Liver (tissue), 9 donors: Measurements from ENCODE around the gene GLI3. TPM values are rescaled to one million over a fixed set of nuclear protein-coding genes. Genes with fewer than 3 reads are reported as not detected.

Experiments
- DNase-seq: peaks from one replicate; pipeline ENCODE4 v3.0.0-alpha.2; 2017; ENCODE audit warnings: low spot score
- H3K27ac ChIP-seq, 2 donors: one replicate each; pipeline ENCODE4 v1.7.0; 2013; ENCODE audit warnings: inconsistent platforms in 2 of 2, low read length in 2 of 2, control low read depth in 1 of 2, low read depth in 1 of 2, mild to moderate bottlenecking in 1 of 2
- H3K27me3 ChIP-seq, 4 donors: one replicate each; pipeline versions ENCODE4 v1.6.1 to v1.7.0; 2013; ENCODE audit warnings: low read length in 3 of 4, inconsistent platforms in 1 of 4, mild to moderate bottlenecking in 1 of 4, moderate library complexity in 1 of 4; ENCODE audit not compliant: control insufficient read depth in 4 of 4, insufficient read depth in 4 of 4
- H3K36me3 ChIP-seq, 4 donors: one replicate each; pipeline versions ENCODE4 v1.6.1 to v1.7.0; 2013; ENCODE audit warnings: low read length in 3 of 4, mild to moderate bottlenecking in 3 of 4, low read depth in 1 of 4, moderate library complexity in 1 of 4; ENCODE audit not compliant: control insufficient read depth in 4 of 4, insufficient read depth in 3 of 4
- H3K4me1 ChIP-seq, 4 donors: one replicate each; pipeline versions ENCODE4 v1.6.1 to v1.7.0; 2013; ENCODE audit warnings: low read length in 3 of 4, mild to moderate bottlenecking in 3 of 4, moderate library complexity in 1 of 4; ENCODE audit not compliant: control insufficient read depth in 4 of 4, insufficient read depth in 4 of 4
- H3K4me3 ChIP-seq, 3 donors: one replicate each; pipeline versions ENCODE4 v1.6.1 to v1.7.0; 2013; ENCODE audit warnings: low read length in 3 of 3, control low read depth in 1 of 3, low read depth in 1 of 3, mild to moderate bottlenecking in 1 of 3
- H3K9ac ChIP-seq, 2 donors: one replicate each; pipeline ENCODE4 v1.7.0; 2013; ENCODE audit warnings: low read length in 2 of 2, mild to moderate bottlenecking in 2 of 2, moderate library complexity in 2 of 2, control low read depth in 1 of 2, low read depth in 1 of 2
- H3K9me3 ChIP-seq, 4 donors: one replicate each; pipeline versions ENCODE4 v1.6.1 to v1.7.0; 2013; ENCODE audit warnings: low read length in 3 of 4; ENCODE audit not compliant: control insufficient read depth in 4 of 4
- EGR1 ChIP-seq, 2 donors: IDR thresholded peaks; 2 replicates each; pipeline ENCODE4 v1.6.1; 2016 to 2018; ENCODE audit warnings: antibody characterized with exemption in 2 of 2, low read depth in 2 of 2
- FOXA1 ChIP-seq: IDR thresholded peaks from 2 replicates; pipeline ENCODE4 v1.6.1; 2016; ENCODE audit warnings: antibody characterized with exemption
- FOXA2 ChIP-seq: IDR thresholded peaks from 2 replicates; pipeline ENCODE4 v1.6.1; 2016; ENCODE audit warnings: antibody characterized with exemption
- GABPA ChIP-seq, 2 donors: IDR thresholded peaks in 1 of 2; conservative IDR thresholded peaks in 1 of 2; 2 replicates each; pipeline ENCODE4 v1.6.1; 2016; ENCODE audit warnings: antibody characterized with exemption in 2 of 2, mild to moderate bottlenecking in 1 of 2, moderate library complexity in 1 of 2
- HNF4A ChIP-seq, 2 donors: conservative IDR thresholded peaks; 2 replicates each; pipeline ENCODE4 v1.6.1; 2016; ENCODE audit warnings: antibody characterized with exemption in 2 of 2, mild to moderate bottlenecking in 2 of 2
- HNF4G ChIP-seq: IDR thresholded peaks from 2 replicates; pipeline ENCODE4 v1.6.1; 2016; ENCODE audit warnings: antibody characterized with exemption
- JUND ChIP-seq, 2 donors: IDR thresholded peaks; 2 replicates each; pipeline ENCODE4 v1.6.1; 2016; ENCODE audit warnings: antibody characterized with exemption in 2 of 2
- NR2F2 ChIP-seq: IDR thresholded peaks from 2 replicates; pipeline ENCODE4 v1.6.1; 2016; ENCODE audit warnings: antibody characterized with exemption
- RAD21 ChIP-seq, 2 donors: IDR thresholded peaks; 2 replicates each; pipeline ENCODE4 v1.6.1; 2016; ENCODE audit warnings: antibody characterized with exemption in 2 of 2, mild to moderate bottlenecking in 2 of 2
- RXRA ChIP-seq, 2 donors: IDR thresholded peaks; 2 replicates each; pipeline ENCODE4 v1.6.1; 2017 to 2018; ENCODE audit warnings: antibody characterized with exemption in 2 of 2, mild to moderate bottlenecking in 1 of 2
- SP1 ChIP-seq: IDR thresholded peaks from 2 replicates; pipeline ENCODE4 v1.6.1; 2018; ENCODE audit warnings: antibody characterized with exemption, mild to moderate bottlenecking
- TAF1 ChIP-seq: conservative IDR thresholded peaks from 2 replicates; pipeline ENCODE4 v1.6.1; 2016; ENCODE audit warnings: antibody characterized with exemption, mild to moderate bottlenecking
- YY1 ChIP-seq: IDR thresholded peaks from 2 replicates; pipeline ENCODE4 v1.6.1; 2016; ENCODE audit warnings: antibody characterized with exemption, mild to moderate bottlenecking
- whole genome bisulfite sequencing: extraction: QIAGEN DNeasy Blood & Tissue Kit; methylation state at CpG from one replicate; pipeline ENCODE4 v1.1.7; 2013; 5-methylcytosine and 5-hydroxymethylcytosine counted together
- polyA plus RNA-seq, 2 donors: library from polyadenylated mRNA; stranded (reverse) in 1 of 2; unstranded in 1 of 2; fragments of 200-250 nt in 1 of 2; fragments of >200 nt in 1 of 2; fragmentation: Nextera tagmentation in 1 of 2; extraction: Ambion mirVana in 1 of 2; gene quantifications; one replicate each; pipeline versions ENCODE4 v1.2.1 to v1.2.3, GENCODE V29; 2013 to 2015
- total RNA-seq, 2 donors: library from RNA; depleted of rRNA; stranded (reverse); fragments of >200 nt; gene quantifications; one replicate each; pipeline ENCODE4 v1.2.3, GENCODE V29; 2014
- TF ChIP-seq, protein P1 (sequence below): IDR thresholded peaks from 2 replicates; pipeline ENCODE4 v1.6.1; 2016; ENCODE audit warnings: antibody characterized with exemption
- TF ChIP-seq, protein P2 (sequence below): IDR thresholded peaks from 2 replicates; pipeline ENCODE4 v1.6.1; 2016; ENCODE audit warnings: antibody characterized with exemption, mild to moderate bottlenecking
- TF ChIP-seq, protein P3 (sequence below): fragments of 150-350 bp; IDR thresholded peaks from 2 replicates; pipeline ENCODE4 v1.5.1; 2017; ENCODE audit warnings: improper control_type of control experiment, low read depth, low read length; ENCODE audit not compliant: missing input control
- TF ChIP-seq, protein P4 (sequence below): IDR thresholded peaks from 2 replicates; pipeline ENCODE4 v1.6.1; 2016; ENCODE audit warnings: antibody characterized with exemption
- TF ChIP-seq, protein P5 (sequence below): IDR thresholded peaks from 2 replicates; pipeline ENCODE4 v1.6.1; 2016; ENCODE audit warnings: antibody characterized with exemption
- donor health status: healthy.
- donor health status: healthy.
- donor health status: healthy.
- donor health status: healthy.
- donor health status: healthy.

The GLI3 gene
- total and polyA plus RNA-seq, 4 donors, result 0.09 to 0.42 (median 0.26) TPM

DNA sequence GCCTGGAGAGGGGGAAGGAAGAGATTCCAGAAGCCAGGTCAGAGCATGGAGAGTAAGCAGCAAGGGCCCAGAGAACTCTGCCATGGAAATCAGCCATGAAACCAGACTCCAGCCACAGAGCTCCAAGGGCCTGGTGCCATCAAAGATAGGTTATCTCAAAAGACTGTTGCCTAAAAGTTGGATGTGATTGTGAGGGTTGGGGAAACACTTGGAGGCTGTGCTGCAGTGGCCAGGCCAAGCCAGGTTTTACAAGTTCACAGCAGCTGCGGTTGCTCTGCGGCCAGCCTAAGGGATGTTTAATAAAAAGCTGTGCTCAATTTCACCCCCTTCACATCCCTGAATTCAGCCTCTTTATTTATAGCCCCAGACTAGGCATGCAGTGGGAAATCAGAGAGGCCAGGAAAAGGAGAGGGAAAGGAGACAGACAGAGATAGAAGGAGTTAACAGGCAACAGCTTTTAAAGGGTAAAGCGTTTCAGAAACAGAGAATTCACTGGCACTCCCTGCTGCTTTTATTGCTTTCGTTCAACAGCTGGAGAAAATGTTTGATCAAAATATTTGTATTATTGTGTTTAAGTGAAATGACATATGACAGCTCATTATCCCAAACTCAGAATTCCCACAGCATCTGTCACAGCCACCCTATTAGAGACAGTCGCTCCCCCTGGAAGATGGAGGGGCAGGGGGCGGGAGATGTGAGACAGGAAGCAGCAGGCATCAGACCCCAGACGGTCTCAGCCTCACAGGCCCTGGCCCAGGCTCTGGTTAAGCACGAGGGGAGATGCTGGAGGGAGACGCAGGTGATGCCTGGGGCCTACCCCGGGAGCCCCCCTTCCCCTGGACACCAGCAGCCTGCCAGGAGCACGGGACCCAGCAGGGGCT lies 140.1 kb downstream of the GLI3 start:
- Histone ChIP-seq H3K9ac (no peak overlapping the region), H3K27ac (no peak overlapping the region), H3K9me3 (no peaks in the 10 kb centered on the region), H3K27me3 (no peaks in the 10 kb centered on the region), H3K4me1 (no peaks in the 10 kb centered on the region), H3K4me3 (no peak overlapping the region), H3K36me3 (no peaks in the 10 kb centered on the region)
- no peak for DNase-seq
- WGBS, result 64% methylated on average over 11 of the region's 11 CpGs
- TF ChIP-seq, protein P1, sequence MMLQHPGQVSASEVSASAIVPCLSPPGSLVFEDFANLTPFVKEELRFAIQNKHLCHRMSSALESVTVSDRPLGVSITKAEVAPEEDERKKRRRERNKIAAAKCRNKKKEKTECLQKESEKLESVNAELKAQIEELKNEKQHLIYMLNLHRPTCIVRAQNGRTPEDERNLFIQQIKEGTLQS, result no peak
- no peak for TF ChIP-seq FOXA2
- TF ChIP-seq, protein P2, sequence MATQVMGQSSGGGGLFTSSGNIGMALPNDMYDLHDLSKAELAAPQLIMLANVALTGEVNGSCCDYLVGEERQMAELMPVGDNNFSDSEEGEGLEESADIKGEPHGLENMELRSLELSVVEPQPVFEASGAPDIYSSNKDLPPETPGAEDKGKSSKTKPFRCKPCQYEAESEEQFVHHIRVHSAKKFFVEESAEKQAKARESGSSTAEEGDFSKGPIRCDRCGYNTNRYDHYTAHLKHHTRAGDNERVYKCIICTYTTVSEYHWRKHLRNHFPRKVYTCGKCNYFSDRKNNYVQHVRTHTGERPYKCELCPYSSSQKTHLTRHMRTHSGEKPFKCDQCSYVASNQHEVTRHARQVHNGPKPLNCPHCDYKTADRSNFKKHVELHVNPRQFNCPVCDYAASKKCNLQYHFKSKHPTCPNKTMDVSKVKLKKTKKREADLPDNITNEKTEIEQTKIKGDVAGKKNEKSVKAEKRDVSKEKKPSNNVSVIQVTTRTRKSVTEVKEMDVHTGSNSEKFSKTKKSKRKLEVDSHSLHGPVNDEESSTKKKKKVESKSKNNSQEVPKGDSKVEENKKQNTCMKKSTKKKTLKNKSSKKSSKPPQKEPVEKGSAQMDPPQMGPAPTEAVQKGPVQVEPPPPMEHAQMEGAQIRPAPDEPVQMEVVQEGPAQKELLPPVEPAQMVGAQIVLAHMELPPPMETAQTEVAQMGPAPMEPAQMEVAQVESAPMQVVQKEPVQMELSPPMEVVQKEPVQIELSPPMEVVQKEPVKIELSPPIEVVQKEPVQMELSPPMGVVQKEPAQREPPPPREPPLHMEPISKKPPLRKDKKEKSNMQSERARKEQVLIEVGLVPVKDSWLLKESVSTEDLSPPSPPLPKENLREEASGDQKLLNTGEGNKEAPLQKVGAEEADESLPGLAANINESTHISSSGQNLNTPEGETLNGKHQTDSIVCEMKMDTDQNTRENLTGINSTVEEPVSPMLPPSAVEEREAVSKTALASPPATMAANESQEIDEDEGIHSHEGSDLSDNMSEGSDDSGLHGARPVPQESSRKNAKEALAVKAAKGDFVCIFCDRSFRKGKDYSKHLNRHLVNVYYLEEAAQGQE, result no peak
- TF ChIP-seq NR2F2, result no peak
- TF ChIP-seq JUND (IDR thresholded peaks at IDR 0.05), result no peak
- no peak for TF ChIP-seq SP1
- TF ChIP-seq, protein P3, sequence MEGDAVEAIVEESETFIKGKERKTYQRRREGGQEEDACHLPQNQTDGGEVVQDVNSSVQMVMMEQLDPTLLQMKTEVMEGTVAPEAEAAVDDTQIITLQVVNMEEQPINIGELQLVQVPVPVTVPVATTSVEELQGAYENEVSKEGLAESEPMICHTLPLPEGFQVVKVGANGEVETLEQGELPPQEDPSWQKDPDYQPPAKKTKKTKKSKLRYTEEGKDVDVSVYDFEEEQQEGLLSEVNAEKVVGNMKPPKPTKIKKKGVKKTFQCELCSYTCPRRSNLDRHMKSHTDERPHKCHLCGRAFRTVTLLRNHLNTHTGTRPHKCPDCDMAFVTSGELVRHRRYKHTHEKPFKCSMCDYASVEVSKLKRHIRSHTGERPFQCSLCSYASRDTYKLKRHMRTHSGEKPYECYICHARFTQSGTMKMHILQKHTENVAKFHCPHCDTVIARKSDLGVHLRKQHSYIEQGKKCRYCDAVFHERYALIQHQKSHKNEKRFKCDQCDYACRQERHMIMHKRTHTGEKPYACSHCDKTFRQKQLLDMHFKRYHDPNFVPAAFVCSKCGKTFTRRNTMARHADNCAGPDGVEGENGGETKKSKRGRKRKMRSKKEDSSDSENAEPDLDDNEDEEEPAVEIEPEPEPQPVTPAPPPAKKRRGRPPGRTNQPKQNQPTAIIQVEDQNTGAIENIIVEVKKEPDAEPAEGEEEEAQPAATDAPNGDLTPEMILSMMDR, result no peak
- no peak for TF ChIP-seq EGR1 (IDR thresholded peaks at IDR 0.05; ENCODE audit: low read depth in 2 of 2)
- TF ChIP-seq TAF1, result no peak
- TF ChIP-seq RAD21 (IDR thresholded peaks at IDR 0.05), result no peak
- TF ChIP-seq RXRA (IDR thresholded peaks at IDR 0.05), result no peak
- no peak for TF ChIP-seq YY1
- TF ChIP-seq GABPA (IDR thresholded peaks at IDR 0.05 in 1 of 2, conservative IDR thresholded peaks at IDR 0.05 in 1 of 2), result no peak
- TF ChIP-seq, protein P4, sequence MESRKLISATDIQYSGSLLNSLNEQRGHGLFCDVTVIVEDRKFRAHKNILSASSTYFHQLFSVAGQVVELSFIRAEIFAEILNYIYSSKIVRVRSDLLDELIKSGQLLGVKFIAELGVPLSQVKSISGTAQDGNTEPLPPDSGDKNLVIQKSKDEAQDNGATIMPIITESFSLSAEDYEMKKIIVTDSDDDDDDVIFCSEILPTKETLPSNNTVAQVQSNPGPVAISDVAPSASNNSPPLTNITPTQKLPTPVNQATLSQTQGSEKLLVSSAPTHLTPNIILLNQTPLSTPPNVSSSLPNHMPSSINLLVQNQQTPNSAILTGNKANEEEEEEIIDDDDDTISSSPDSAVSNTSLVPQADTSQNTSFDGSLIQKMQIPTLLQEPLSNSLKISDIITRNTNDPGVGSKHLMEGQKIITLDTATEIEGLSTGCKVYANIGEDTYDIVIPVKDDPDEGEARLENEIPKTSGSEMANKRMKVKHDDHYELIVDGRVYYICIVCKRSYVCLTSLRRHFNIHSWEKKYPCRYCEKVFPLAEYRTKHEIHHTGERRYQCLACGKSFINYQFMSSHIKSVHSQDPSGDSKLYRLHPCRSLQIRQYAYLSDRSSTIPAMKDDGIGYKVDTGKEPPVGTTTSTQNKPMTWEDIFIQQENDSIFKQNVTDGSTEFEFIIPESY, result no peak
- no peak for TF ChIP-seq HNF4A (conservative IDR thresholded peaks at IDR 0.05)
- TF ChIP-seq, protein P5, sequence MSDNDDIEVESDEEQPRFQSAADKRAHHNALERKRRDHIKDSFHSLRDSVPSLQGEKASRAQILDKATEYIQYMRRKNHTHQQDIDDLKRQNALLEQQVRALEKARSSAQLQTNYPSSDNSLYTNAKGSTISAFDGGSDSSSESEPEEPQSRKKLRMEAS, result no peak
- no peak for TF ChIP-seq HNF4G
- no peak for TF ChIP-seq FOXA1
